Activated B cell treated with CpG ODN at 0.5 μM for 24 hours (primary cell): ENCODE measurements around the gene C6orf62. TPM values are rescaled to one million over a fixed set of nuclear protein-coding genes. Genes with fewer than 3 reads are reported as not detected.

Experiments used
- ATAC-seq: fragments of 200-7000 bp; cut with Tn5 transposase; one replicate; pipeline ENCODE4 v1.10.0; 2021; ENCODE audit warnings: low read depth, mild to moderate bottlenecking, moderate library complexity
- CTCF ChIA-PET: fragments of 350-600 bp; sonication (Branson Sonifier 250); formaldehyde crosslinking; loops from one replicate; lab custom pipeline; 2021; ENCODE audit warnings: antibody characterized with exemption; lab: Charles Lee
- POLR2A ChIA-PET: fragments of 350-600 bp; sonication (Branson Sonifier 250); formaldehyde crosslinking; loops from one replicate; lab custom pipeline; 2021; ENCODE audit warnings: antibody characterized with exemption; lab: Charles Lee
- DNase-seq: peaks from one replicate; pipeline ENCODE4 v3.0.0; 2022
- H3K27ac Mint-ChIP-seq: one replicate; pipeline ENCODE4 v1.8.0; 2020; ENCODE audit warnings: mixed read lengths
- H3K27me3 Mint-ChIP-seq: one replicate; pipeline ENCODE4 v1.8.0; 2021; ENCODE audit warnings: mixed read lengths
- H3K36me3 Mint-ChIP-seq: one replicate; pipeline ENCODE4 v1.8.0; 2021; ENCODE audit warnings: low read depth, mixed read lengths
- H3K4me1 Mint-ChIP-seq: one replicate; pipeline ENCODE4 v1.8.0; 2021; ENCODE audit warnings: mixed read lengths
- H3K4me3 Mint-ChIP-seq: one replicate; pipeline ENCODE4 v1.8.0; 2020; ENCODE audit warnings: mild to moderate bottlenecking, mixed read lengths
- H3K9me3 Mint-ChIP-seq: one replicate; pipeline ENCODE4 v1.8.0; 2020; ENCODE audit warnings: mixed read lengths
- intact Hi-C: fragments of 100-400 bp; cut with micrococcal nuclease; formaldehyde crosslinking; loops from one replicate; pipeline ENCODE4 v1.15.1; 2024
- total RNA-seq: library from RNA; stranded (reverse); gene quantifications from 2 replicates; pipeline ENCODE4 v1.2.3, GENCODE V29; 2022
- TF ChIP-seq, protein P1 (sequence below): fragments of 200-600 bp; IDR thresholded peaks from one replicate; pipeline ENCODE4 v1.8.0; 2022; ENCODE audit warnings: antibody characterized with exemption, mild to moderate bottlenecking

Gene C6orf62
- total RNA-seq, 1 donor from 2014 or later, result 135 TPM

DNA sequence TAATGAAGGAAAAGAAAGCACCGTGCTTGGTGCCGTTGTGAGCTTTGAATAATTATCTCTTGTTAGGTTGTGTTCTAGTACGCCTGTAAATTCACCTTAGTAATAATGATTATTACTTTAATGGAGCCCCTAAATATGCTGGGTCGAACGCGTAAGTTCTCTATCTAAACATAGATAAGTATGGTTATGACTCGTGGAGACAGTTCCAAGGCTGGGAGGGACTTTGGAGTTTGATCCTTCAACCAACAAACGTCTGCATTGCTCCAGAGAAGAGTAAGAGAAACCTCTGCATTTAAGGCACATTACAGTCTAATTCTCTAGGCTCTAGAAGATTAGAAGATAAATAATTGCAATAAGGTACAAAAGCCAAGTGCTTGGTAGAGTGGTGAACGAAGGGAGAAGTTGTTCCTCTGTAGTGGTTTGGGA lies 51.6 kb downstream of the C6orf62 start:
- TF ChIP-seq, protein P1, sequence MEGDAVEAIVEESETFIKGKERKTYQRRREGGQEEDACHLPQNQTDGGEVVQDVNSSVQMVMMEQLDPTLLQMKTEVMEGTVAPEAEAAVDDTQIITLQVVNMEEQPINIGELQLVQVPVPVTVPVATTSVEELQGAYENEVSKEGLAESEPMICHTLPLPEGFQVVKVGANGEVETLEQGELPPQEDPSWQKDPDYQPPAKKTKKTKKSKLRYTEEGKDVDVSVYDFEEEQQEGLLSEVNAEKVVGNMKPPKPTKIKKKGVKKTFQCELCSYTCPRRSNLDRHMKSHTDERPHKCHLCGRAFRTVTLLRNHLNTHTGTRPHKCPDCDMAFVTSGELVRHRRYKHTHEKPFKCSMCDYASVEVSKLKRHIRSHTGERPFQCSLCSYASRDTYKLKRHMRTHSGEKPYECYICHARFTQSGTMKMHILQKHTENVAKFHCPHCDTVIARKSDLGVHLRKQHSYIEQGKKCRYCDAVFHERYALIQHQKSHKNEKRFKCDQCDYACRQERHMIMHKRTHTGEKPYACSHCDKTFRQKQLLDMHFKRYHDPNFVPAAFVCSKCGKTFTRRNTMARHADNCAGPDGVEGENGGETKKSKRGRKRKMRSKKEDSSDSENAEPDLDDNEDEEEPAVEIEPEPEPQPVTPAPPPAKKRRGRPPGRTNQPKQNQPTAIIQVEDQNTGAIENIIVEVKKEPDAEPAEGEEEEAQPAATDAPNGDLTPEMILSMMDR, result no peak
- Mint-ChIP-seq H3K4me1 (peaks cover 46% of the 10 kb centered on the region), H3K4me3 (peak overlapping the region; percentile 99), H3K27ac (peak overlapping the region; percentile 96), H3K9me3 (peaks cover 5% of the 10 kb centered on the region), H3K36me3 (peaks cover 43% of the 10 kb centered on the region), H3K27me3 (no peaks in the 10 kb centered on the region)
- POLR2A ChIA-PET, result interaction anchor here (1.3 to 3.5 kb wide), 6 partner anchors 21 to 172 kb away, joined by 3 to 25 read pairs (median 14); partner anchors contain the start of genes ALDH5A1, C6orf62 and KIAA0319
- CTCF ChIA-PET, result interaction anchor here (1.3 to 2.8 kb wide), 3 partner anchors 83 to 172 kb away, joined by 10 to 18 read pairs (median 11); partner anchors contain the start of gene ALDH5A1
- DNase-seq, result no peak
- no peak for ATAC-seq
- intact Hi-C loops, result loop anchor here (1.0 to 2.0 kb wide), 3 partner anchors 27 to 99 kb away; no protein-coding TSS in a partner anchor

DNA sequence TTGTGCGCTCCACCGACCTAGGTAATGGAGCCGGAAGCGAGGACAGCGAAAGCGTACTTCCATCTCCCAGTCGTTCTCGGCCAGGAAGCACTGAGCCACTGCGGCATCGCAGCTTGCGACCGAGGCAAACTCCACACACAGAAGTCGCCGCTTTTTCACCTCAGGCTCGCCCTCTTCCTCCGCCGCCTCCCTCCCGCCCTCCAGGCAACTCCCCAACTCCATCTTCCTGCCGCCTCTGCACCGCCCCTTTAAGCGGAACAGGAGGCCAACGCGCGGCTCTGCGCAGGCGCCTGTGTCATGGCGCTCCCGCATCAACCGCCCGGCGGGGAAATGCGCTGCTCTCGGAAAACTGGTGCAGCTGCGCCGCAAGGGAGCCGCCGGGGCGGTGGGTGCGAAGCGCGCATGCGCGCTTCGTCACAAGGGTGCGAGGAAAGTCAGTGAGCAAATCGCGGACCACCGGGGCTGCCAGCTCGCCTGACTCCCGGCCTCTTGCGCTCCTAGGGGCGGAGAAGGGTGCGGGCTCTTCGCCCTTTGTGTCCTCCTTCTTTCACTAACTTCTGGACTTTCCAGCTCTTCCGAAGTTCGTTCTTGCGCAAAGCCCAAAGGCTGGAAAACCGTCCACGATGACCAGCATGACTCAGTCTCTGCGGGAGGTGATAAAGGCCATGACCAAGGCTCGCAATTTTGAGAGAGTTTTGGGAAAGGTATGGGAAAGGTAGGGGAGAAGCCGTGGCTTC lies 52.1 kb downstream of the C6orf62 start, which contains the start of the genes ACOT13 and TDP2:
Gene ACOT13, plus strand, starts transcription at position 437 of the 737 bp plus-strand sequence. Its CDS starts 187 bp downstream, at position 624.
Gene TDP2, minus strand, starts transcription at position 259 of the 737 bp plus-strand sequence. Its CDS starts 37 bp downstream, at position 222.
- TF ChIP-seq, protein P1, result no peak
- peak within 1 kb of the TSS; percentile 96 for H3K27ac Mint-ChIP-seq
- peaks cover 5% of the 10 kb centered on the region for H3K9me3 Mint-ChIP-seq
- H3K27me3 Mint-ChIP-seq, result no peaks in the 10 kb centered on the region
- ChIA-PET CTCF (interaction anchor here (1.3 to 2.8 kb wide), 3 partner anchors 82 to 172 kb away, joined by 10 to 18 read pairs (median 11); partner anchors contain the start of gene ALDH5A1), POLR2A (interaction anchor here (0.9 to 3.5 kb wide), 11 partner anchors 9 to 171 kb away, joined by 3 to 25 read pairs (median 4); partner anchors contain the start of genes ALDH5A1, C6orf62 and KIAA0319)
- DNase-seq (peak; percentile 92), ATAC-seq (peak; percentile 94)
- intact Hi-C loops, result loop anchor here (1.0 to 2.0 kb wide), 7 partner anchors 21 to 172 kb away; partner anchors contain the start of gene KIAA0319
- peak within 1 kb of the TSS; percentile 99 for H3K4me3 Mint-ChIP-seq
- peaks cover 46% of the 10 kb centered on the region for H3K4me1 Mint-ChIP-seq
- H3K36me3 Mint-ChIP-seq, result peaks cover 48% of the 10 kb centered on the region

DNA sequence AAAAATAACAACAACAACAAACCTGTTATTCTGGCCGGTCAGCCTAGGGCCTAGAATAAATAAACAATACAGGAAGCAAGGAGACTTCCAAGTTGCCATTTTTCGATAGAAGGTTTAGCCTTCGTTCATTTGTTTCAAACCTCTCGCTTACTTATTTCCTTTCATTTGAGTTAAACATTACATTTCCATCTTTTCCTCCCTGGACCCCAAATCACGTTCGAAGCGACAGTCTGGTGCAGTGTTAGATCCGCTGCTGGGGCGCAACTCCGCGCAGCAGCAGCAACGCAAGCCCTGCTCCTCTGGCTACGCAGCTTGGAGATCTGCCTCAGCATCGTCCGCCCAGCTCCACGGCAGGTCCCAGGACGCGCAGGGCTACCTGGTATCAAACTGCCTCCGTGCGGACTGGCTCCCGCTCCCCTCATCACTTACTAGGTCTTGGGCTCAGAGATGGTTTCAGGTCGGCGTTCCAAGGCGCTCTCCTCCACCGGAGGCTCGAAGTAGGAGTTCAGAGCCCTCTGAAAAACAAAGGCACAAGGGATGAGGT lies 52.8 kb downstream of the C6orf62 start:
- no peak for DNase-seq
- ATAC-seq, result peak; percentile 37
- peaks cover 54% of the 10 kb centered on the region for H3K36me3 Mint-ChIP-seq
- POLR2A ChIA-PET, result interaction anchor here (0.5 to 3.5 kb wide), 13 partner anchors 8 to 171 kb away, joined by 3 to 25 read pairs (median 4); partner anchors contain the start of genes ALDH5A1, C6orf62 and KIAA0319
- H3K4me1 Mint-ChIP-seq, result peaks cover 48% of the 10 kb centered on the region
- intact Hi-C loops, result loop anchor here (1.0 to 2.0 kb wide), 6 partner anchors 20 to 171 kb away; partner anchors contain the start of gene KIAA0319
- peak overlapping the region; percentile 96 for H3K27ac Mint-ChIP-seq
- TF ChIP-seq, protein P1, result no peak
- no peaks in the 10 kb centered on the region for H3K27me3 Mint-ChIP-seq
- H3K9me3 Mint-ChIP-seq, result peaks cover 5% of the 10 kb centered on the region
- CTCF ChIA-PET, result interaction anchor here (1.3 to 2.8 kb wide), 3 partner anchors 82 to 171 kb away, joined by 10 to 18 read pairs (median 11); partner anchors contain the start of gene ALDH5A1
- peak overlapping the region; percentile 99 for H3K4me3 Mint-ChIP-seq

DNA sequence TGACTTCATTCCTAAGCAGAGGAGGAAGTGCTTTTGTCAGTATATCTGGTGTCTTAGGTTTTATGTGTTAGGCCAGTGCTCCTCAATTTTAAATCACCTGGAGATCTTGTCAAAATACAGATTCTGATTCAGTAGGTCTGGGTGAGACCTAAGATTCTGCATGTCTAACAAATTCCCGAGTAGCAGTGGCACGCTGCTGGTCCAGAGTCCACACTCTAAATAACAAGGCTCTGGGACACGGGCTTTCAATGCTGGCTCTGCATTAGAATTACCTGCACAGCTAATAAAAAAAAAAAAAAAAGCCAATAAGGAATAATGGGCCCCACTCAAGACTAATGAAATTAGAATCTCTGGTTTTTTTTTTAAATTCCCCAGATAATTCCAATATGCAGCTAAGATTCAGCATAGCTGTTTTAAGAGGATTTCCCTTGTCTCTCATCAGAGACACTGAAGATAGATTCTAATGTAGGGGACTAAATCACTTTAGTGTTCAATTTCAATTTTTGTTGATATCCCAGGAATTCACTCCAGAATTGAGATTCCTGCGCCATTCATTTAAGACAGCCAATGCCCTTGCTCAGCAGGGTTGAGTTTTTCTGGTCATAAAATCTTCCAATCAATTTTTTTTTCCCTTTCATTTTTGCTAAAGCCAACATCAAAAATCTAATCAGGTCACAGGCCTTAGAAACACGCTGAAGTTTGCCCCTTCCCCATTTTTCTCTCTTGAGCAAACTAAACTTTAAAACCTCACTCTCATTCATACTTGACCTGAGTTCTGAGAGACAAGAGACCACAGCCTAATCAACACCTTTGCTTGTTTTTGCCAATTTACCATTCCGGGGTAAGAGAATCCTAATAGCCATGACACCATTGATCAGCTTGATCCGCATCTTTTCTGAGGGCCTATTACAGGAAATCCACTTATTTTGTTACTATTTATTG lies 54.6 kb downstream of the C6orf62 start:
- ChIA-PET POLR2A (interaction anchor here (0.8 to 3.5 kb wide), 3 partner anchors 16 to 55 kb away, joined by 3 to 25 read pairs (median 4); partner anchors contain the start of gene KIAA0319), CTCF (interaction anchor here (1.0 kb wide), 1 partner anchor 54 kb away, joined by 3 read pairs; no protein-coding TSS in a partner anchor)
- intact Hi-C loops, result no loop called here
- H3K4me3 Mint-ChIP-seq, result peak overlapping the region; percentile 99
- DNase-seq (no peak), ATAC-seq (no peak)
- peak overlapping the region; percentile 33 for H3K27ac Mint-ChIP-seq
- H3K9me3 Mint-ChIP-seq, result no peaks in the 10 kb centered on the region
- peaks cover 57% of the 10 kb centered on the region for H3K36me3 Mint-ChIP-seq
- no peaks in the 10 kb centered on the region for H3K27me3 Mint-ChIP-seq
- peaks cover 48% of the 10 kb centered on the region for H3K4me1 Mint-ChIP-seq
- TF ChIP-seq, protein P1, result no peak
